ENCODE results near the gene MTAP. TPM values are rescaled to one million over a fixed set of nuclear protein-coding genes. Genes with fewer than 3 reads are reported as not detected.

The MTAP gene
- total and polyA plus RNA-seq, 9 of the 15 experiments (the other 6 are each of a cell fraction or from before 2014, with no cell fraction given), result 0.07 TPM; not detected in 8

- TF ChIP-seq TARDBP (IDR thresholded peaks at IDR 0.05) (no peak), MCM7 (IDR thresholded peaks at IDR 0.05) (no peak)
Measured at GRCh38 chr9:21936161-21936560, 133.7 kb downstream of the MTAP start (continued).

DNA sequence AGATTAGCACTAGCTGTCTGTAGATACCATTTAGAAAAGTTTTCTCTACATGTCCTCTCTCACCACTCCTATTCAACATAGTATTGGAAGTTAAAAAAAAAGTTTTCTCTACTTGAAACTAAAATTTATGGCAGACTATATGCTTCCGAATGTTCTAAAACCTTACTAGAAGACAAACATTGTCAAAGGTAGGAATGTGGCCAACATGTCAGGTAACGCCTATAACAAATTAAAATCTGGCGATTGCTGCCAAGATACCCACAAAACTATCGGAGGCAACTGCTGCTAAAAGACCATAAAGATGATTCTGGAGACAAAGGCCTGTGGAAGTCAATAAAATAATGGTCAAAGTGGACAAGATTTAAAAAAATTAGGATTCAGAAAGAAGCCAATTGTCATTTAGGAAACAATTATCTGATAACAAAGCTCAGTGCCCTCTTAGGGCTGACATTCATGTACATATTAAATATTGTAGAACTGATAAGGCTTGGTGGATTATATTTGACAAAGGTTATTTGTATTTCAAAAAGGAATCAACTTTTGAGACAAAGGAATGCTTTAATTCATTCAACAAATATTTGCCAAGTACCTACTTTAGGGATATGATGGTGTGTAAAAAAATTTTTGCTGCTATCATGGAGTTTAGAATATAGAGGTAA, 139.0 kb downstream of the MTAP start:
- POLR2A ChIA-PET, result no interaction called here
- DNase-seq (ENCODE audit: extremely low read depth in 1 of 4, low spot score in 3 of 4) (no peak), ATAC-seq (no peak), FAIRE-seq (no peak)
- CTCF ChIA-PET (ENCODE audit: low intra/inter-chr PET ratio), result no interaction called here
- no TSS peak for BruUV-seq (replicated peaks)
- Histone ChIP-seq H3K4me3 (no peak overlapping the region), H3K4me2 (ENCODE audit: insufficient read depth, low read length) (no peak overlapping the region), H3K9me3 (replicated peaks; ENCODE audit: control insufficient read depth, insufficient read depth, low read depth, low read length) (no peaks in the 10 kb centered on the region), H3K4me1 (replicated peaks in 1 of 2; ENCODE audit: control insufficient read depth in 2 of 2, insufficient read depth in 2 of 2, low read length in 2 of 2) (no peaks in the 10 kb centered on the region), H2AFZ (ENCODE audit: low read depth, low read length) (no peak overlapping the region), H3K79me2 (ENCODE audit: control insufficient read depth, insufficient read depth, low read length) (no peaks in the 10 kb centered on the region), H3K9me1 (ENCODE audit: control insufficient read depth, insufficient read depth, low read length) (no peaks in the 10 kb centered on the region), H4K20me1 (replicated peaks; ENCODE audit: control insufficient read depth, insufficient read depth, low read length) (no peaks in the 10 kb centered on the region), H3K27ac (ENCODE audit: extremely low read depth, low read depth, low read length) (no peak overlapping the region), H3K27me3 (ENCODE audit: control insufficient read depth in 2 of 2, insufficient read depth in 2 of 2, low read length in 2 of 2) (no peaks in the 10 kb centered on the region), H3K36me3 (ENCODE audit: control insufficient read depth, insufficient read depth, low read length) (no peaks in the 10 kb centered on the region), H3K9ac (ENCODE audit: insufficient read depth in 1 of 2, low read depth in 2 of 2, low read length in 2 of 2) (no peak overlapping the region)
- intact Hi-C loops (cut with micrococcal nuclease) (no loop called here), in situ Hi-C loops (cut with MboI) (no loop called here)
- WGBS (ENCODE audit: insufficient coverage, low coverage, missing lambda C conversion rate), result no CpG with 5 or more reads among the region's 4 CpGs
- TF ChIP-seq NCOR1 (IDR thresholded peaks at IDR 0.05), result no peak
- TF ChIP-seq, protein P1, sequence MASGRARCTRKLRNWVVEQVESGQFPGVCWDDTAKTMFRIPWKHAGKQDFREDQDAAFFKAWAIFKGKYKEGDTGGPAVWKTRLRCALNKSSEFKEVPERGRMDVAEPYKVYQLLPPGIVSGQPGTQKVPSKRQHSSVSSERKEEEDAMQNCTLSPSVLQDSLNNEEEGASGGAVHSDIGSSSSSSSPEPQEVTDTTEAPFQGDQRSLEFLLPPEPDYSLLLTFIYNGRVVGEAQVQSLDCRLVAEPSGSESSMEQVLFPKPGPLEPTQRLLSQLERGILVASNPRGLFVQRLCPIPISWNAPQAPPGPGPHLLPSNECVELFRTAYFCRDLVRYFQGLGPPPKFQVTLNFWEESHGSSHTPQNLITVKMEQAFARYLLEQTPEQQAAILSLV (tag; IDR thresholded peaks at IDR 0.05), result no peak
- TF ChIP-seq ZHX1 (conservative IDR thresholded peaks at IDR 0.05; ENCODE audit: low read length), result no peak
- TF ChIP-seq RBFOX2 (IDR thresholded peaks at IDR 0.05; ENCODE audit: low read depth, low read length), result no peak
- TF ChIP-seq ZNF354B (CRISPR knock-in tag; IDR thresholded peaks at IDR 0.05), result no peak
- TF ChIP-seq ZNF764 (CRISPR knock-in tag; IDR thresholded peaks at IDR 0.05; ENCODE audit: low read depth), result no peak
- TF ChIP-seq, protein P2, sequence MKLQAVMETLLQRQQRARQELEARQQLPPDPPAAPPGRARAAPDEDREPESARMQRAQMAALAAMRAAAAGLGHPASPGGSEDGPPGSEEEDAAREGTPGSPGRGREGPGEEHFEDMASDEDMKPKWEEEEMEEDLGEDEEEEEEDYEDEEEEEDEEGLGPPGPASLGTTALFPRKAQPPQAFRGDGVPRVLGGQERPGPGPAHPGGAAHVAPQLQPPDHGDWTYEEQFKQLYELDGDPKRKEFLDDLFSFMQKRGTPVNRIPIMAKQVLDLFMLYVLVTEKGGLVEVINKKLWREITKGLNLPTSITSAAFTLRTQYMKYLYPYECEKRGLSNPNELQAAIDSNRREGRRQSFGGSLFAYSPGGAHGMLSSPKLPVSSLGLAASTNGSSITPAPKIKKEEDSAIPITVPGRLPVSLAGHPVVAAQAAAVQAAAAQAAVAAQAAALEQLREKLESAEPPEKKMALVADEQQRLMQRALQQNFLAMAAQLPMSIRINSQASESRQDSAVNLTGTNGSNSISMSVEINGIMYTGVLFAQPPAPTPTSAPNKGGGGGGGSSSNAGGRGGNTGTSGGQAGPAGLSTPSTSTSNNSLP (IDR thresholded peaks at IDR 0.05; ENCODE audit: borderline replicate concordance, low read depth, low read length), result no peak
- no peak for TF ChIP-seq ZSCAN29 (IDR thresholded peaks at IDR 0.05)
- TF ChIP-seq ZNF263 (CRISPR knock-in tag; IDR thresholded peaks at IDR 0.05; ENCODE audit: borderline replicate concordance), result no peak
